PFSK-1 (cell line): ENCODE data around the gene EFNA5.

ENCODE experiments used
- FOXP2 ChIP-seq: optimal IDR thresholded peaks from 2 replicates; pipeline ENCODE3; 2011; ENCODE audit warnings: borderline replicate concordance, control low read depth, inconsistent platforms; ENCODE audit not compliant: insufficient read depth; ENCODE audit errors: extremely low read length, extremely low read depth
- POLR2AphosphoS5 ChIP-seq: IDR thresholded peaks from 2 replicates; pipeline ENCODE4 v1.6.1; 2012; ENCODE audit warnings: low read depth, mild to moderate bottlenecking, control low read depth, low read length, moderate library complexity
- TAF1 ChIP-seq: IDR thresholded peaks from 2 replicates; pipeline ENCODE4 v1.6.1; 2012; ENCODE audit warnings: low read length, control low read depth, borderline replicate concordance; ENCODE audit not compliant: insufficient read depth

GRCh38 chr5:107680799-107681198 is 10.1 kb upstream of the EFNA5 start:
- TF ChIP-seq POLR2AphosphoS5: no peak
- no peak for TF ChIP-seq TAF1
- no peak for TF ChIP-seq FOXP2
